Measurements from ENCODE around the gene E2F8. TPM values are rescaled to one million over a fixed set of nuclear protein-coding genes. Genes with fewer than 3 reads are reported as not detected.

E2F8 gene
- total RNA-seq, 1 experiment from 2014 or later: 18.4 TPM

- Histone ChIP-seq H3K27me3 (ENCODE audit: insufficient read depth, low read length) (no peaks in the 10 kb centered on the region), H4K20me1 (ENCODE audit: insufficient read depth) (no peaks in the 10 kb centered on the region), H3K36me3 (ENCODE audit: control insufficient read depth in 1 of 2, insufficient read depth in 2 of 2, low read length in 2 of 2) (no peaks in the 10 kb centered on the region), H3K4me1 (ENCODE audit: control insufficient read depth in 1 of 2, insufficient read depth in 2 of 2, low read length in 2 of 2) (peaks cover 10 to 31% of the 10 kb centered on the region in 2 experiments), H3K9me3 (ENCODE audit: control insufficient read depth in 1 of 2, insufficient read depth in 1 of 2, low read depth in 1 of 2, low read length in 2 of 2) (no peaks in the 10 kb centered on the region; a peak in 1 of 4 replicates), H3K9ac (ENCODE audit: low read length) (no peak overlapping the region), H3K4me3 (replicated peaks in 1 of 2; ENCODE audit: low read depth in 1 of 2, low read length in 2 of 2) (no peak overlapping the region), H3K9me2 (ENCODE audit: insufficient read depth) (no peaks in the 10 kb centered on the region), H3K27ac (ENCODE audit: low read depth, low read length) (no peak overlapping the region), H3K79me2 (ENCODE audit: insufficient read depth, low read length) (no peaks in the 10 kb centered on the region), H3K4me2 (ENCODE audit: low read length) (no peak overlapping the region), H2AFZ (ENCODE audit: low read depth, low read length, poor library complexity, severe bottlenecking) (no peak overlapping the region)
- RAD21 ChIA-PET (ENCODE audit: low non-redundant PET in 1 of 2, low total read pairs in 2 of 2, uncharacterized antibody in 2 of 2, unreplicated experiment in 2 of 2): no interaction called here
- CTCF ChIA-PET: no interaction called here
- no TSS peak for BruUV-seq (replicated peaks)
- DNase-seq (ENCODE audit: low read depth, low spot score) (no peak), ATAC-seq (no peak)
- intact Hi-C loops (cut with micrococcal nuclease): no loop called here
- POLR2A ChIA-PET: no interaction called here
- TF ChIP-seq ZBTB33 (IDR thresholded peaks at IDR 0.05; ENCODE audit: extremely low read depth, insufficient replicate concordance, low read length): no peak
Observed at GRCh38 chr11:19246816-19247215, 6.1 kb upstream of the E2F8 start.

- H3K4me1 ChIP-seq (ENCODE audit: control insufficient read depth in 1 of 2, insufficient read depth in 2 of 2, low read length in 2 of 2): peaks cover 10 to 33% of the 10 kb centered on the region in 2 experiments
- H3K27me3 ChIP-seq (ENCODE audit: insufficient read depth, low read length): no peaks in the 10 kb centered on the region
- no peaks in the 10 kb centered on the region for H4K20me1 ChIP-seq (ENCODE audit: insufficient read depth)
- POLR2A ChIA-PET: no interaction called here
- H3K36me3 ChIP-seq (ENCODE audit: control insufficient read depth in 1 of 2, insufficient read depth in 2 of 2, low read length in 2 of 2): no peaks in the 10 kb centered on the region
- no peaks in the 10 kb centered on the region for H3K9me2 ChIP-seq (ENCODE audit: insufficient read depth)
- no peak overlapping the region for H3K27ac ChIP-seq (ENCODE audit: low read depth, low read length)
- intact Hi-C loops (cut with micrococcal nuclease): no loop called here
- no peak overlapping the region for H3K4me2 ChIP-seq (ENCODE audit: low read length)
- no peak for ATAC-seq
- H3K9me3 ChIP-seq (ENCODE audit: control insufficient read depth in 1 of 2, insufficient read depth in 1 of 2, low read depth in 1 of 2, low read length in 2 of 2): no peaks in the 10 kb centered on the region; a peak in 1 of 4 replicates
- H3K4me3 ChIP-seq (replicated peaks in 1 of 2; ENCODE audit: low read depth in 1 of 2, low read length in 2 of 2): no peak overlapping the region
- BruUV-seq (replicated peaks): no TSS peak
- no peak overlapping the region for H3K9ac ChIP-seq (ENCODE audit: low read length)
- CTCF ChIA-PET: no interaction called here
- H3K79me2 ChIP-seq (ENCODE audit: insufficient read depth, low read length): peaks cover 2% of the 10 kb centered on the region
- DNase-seq (ENCODE audit: low read depth, low spot score): no peak
- no peak overlapping the region for H2AFZ ChIP-seq (ENCODE audit: low read depth, low read length, poor library complexity, severe bottlenecking)
- TF ChIP-seq SP1 (IDR thresholded peaks at IDR 0.05; ENCODE audit: low read depth): no peak
- no peak for TF ChIP-seq ZBTB33 (IDR thresholded peaks at IDR 0.05; ENCODE audit: extremely low read depth, insufficient replicate concordance, low read length)
- no peak for TF ChIP-seq EZH2 (IDR thresholded peaks at IDR 0.05)
- no peak for TF ChIP-seq RAD21 (IDR thresholded peaks at IDR 0.05; ENCODE audit: low read depth)
- TF ChIP-seq ZNF274 (IDR thresholded peaks at IDR 0.05; ENCODE audit: low read depth, low read length): no peak
- no peak for TF ChIP-seq TCF7L2 (IDR thresholded peaks at IDR 0.05; ENCODE audit: borderline replicate concordance, extremely low read depth, insufficient read depth, insufficient read length)
- TF ChIP-seq SRF (IDR thresholded peaks at IDR 0.05; ENCODE audit: low read depth): no peak
- TF ChIP-seq CTCF (IDR thresholded peaks at IDR 0.05 in 2 of 3, conservative IDR thresholded peaks at IDR 0.05 in 1 of 3; ENCODE audit: borderline replicate concordance in 1 of 3, insufficient read depth in 1 of 3, low read depth in 2 of 3, low read length in 2 of 3): no peak
- no peak for TF ChIP-seq EGR1 (IDR thresholded peaks at IDR 0.05; ENCODE audit: low read depth)
- no peak for TF ChIP-seq MAX (IDR thresholded peaks at IDR 0.05)
- TF ChIP-seq ELF1 (IDR thresholded peaks at IDR 0.05; ENCODE audit: borderline replicate concordance, low read depth): no peak
- no peak for TF ChIP-seq POLR2A (IDR thresholded peaks at IDR 0.05; ENCODE audit: borderline replicate concordance, extremely low read depth, insufficient read depth, insufficient read length)
- RAD21 ChIA-PET (ENCODE audit: low non-redundant PET in 1 of 2, low total read pairs in 2 of 2, uncharacterized antibody in 2 of 2, unreplicated experiment in 2 of 2): no interaction called here
Observed at GRCh38 chr11:19245351-19245750, 4.6 kb upstream of the E2F8 start.

Data from HCT116 (cell line).